Measurements from ENCODE around the gene STARD7.
"Not testable (repeated sequence)": the region's sequence is repeated elsewhere in the genome, so short reads cannot be mapped to it uniquely, and the experiment has no call there.

DNA sequence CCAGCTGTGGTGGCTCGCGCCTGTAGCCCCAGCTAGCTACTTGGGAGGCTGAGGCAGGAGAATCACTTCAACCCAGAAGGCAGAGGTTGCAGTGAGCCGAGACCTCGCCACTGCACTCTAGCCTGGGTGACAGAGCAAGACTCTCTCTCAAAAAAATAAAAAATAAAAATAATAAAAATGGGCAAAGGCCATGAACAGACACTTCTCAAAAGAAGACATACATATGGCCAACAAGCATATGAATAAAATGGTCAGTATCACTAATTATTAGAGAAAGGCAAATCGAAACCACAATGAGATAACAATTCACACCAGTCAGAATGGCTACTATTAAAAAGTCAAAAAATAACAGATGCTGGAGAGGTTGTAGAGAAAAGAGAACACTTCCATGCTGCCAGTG is 48.3 kb downstream of the STARD7 start:
- TF ChIP-seq, protein P1, sequence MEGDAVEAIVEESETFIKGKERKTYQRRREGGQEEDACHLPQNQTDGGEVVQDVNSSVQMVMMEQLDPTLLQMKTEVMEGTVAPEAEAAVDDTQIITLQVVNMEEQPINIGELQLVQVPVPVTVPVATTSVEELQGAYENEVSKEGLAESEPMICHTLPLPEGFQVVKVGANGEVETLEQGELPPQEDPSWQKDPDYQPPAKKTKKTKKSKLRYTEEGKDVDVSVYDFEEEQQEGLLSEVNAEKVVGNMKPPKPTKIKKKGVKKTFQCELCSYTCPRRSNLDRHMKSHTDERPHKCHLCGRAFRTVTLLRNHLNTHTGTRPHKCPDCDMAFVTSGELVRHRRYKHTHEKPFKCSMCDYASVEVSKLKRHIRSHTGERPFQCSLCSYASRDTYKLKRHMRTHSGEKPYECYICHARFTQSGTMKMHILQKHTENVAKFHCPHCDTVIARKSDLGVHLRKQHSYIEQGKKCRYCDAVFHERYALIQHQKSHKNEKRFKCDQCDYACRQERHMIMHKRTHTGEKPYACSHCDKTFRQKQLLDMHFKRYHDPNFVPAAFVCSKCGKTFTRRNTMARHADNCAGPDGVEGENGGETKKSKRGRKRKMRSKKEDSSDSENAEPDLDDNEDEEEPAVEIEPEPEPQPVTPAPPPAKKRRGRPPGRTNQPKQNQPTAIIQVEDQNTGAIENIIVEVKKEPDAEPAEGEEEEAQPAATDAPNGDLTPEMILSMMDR (IDR thresholded peaks at IDR 0.05), result not testable (repeated sequence)
- TF ChIP-seq POLR2A (IDR thresholded peaks at IDR 0.05), result not testable (repeated sequence)
